ENCODE measurements around the gene PLCL2.

The PLCL2 gene

DNA sequence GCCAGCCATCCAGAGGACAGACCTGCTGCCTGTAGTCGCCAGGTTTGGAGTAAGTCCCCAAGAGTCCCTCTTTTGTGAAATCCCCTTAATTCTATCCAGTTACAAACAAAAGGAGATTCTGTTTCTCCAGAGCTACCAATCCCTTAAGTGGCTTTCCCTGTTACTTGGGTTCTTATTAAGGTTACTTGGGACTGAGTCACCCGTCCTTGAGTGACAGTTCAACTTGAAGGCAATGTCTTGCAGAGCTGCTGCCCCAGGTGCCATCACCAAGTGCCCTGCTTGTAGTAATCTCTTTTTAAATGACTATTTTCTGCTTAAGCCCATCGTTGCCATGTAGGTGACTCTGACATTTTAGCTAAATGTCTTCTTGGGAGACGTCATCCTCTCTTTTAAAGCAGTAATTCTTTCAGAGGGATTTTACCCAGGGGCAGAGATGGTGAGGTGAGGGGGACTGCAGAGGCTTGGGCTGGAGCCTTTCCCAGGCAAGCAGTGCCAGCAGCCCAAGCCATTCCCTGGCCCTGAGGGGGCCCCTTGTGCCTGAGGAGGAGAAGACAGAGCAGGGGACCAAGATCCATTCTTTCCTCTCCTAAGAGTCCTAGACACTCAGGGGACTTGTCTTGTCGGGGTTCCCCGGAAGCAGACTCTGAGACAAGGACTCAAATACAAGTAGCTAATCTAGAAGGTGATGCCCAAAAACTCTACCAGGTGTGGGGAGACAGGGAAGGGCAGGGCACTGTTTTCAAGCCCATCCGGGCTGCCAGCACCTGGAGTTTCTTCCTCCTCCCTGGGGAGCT lies 253.7 kb downstream of the PLCL2 start:
- DNase-seq: no peak

Data from anterior cingulate cortex (tissue), 58 donors.